Coronary artery (tissue), 2 donors: ENCODE data around the gene MED8.

ENCODE experiments used
- DNase-seq: peaks from one replicate; pipeline ENCODE4 v3.0.0-alpha.2; 2017; ENCODE audit warnings: low spot score
- H3K27ac ChIP-seq, 2 donors: fragments of 200-600 bp; sonication (generic); one replicate each; pipeline ENCODE4 v1.5.1; 2016 to 2019
- H3K4me3 ChIP-seq: fragments of 200-600 bp; sonication (generic); 2 replicates; pipeline ENCODE4 v1.5.1; 2016; ENCODE audit warnings: mild to moderate bottlenecking, moderate library complexity
- TF ChIP-seq, protein P1 (sequence below): fragments of 200-600 bp; sonication (generic); IDR thresholded peaks from one replicate; pipeline ENCODE4 v1.5.1; 2019; ENCODE audit warnings: antibody characterized with exemption

Gene MED8

DNA sequence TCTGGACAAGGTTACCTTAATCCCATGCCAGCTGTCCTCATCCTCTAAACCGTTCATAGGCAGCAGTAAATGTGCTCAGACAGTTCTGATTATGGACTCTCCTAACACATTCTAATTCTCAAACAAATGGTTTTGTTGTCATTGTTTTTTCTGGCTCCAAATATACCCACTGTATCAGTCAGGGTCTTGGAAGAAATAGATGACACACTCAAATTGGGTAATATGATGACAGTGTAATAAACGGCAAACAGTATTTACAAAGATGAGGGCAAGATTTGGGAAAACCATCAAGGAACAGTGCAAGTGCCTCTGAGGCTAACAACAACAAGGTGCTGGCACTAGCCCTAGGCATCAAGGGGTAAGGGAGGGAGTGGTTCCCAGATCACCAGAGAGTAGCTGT, 35.1 kb downstream of the MED8 start:
- H3K27ac ChIP-seq, result no peak overlapping the region

DNA sequence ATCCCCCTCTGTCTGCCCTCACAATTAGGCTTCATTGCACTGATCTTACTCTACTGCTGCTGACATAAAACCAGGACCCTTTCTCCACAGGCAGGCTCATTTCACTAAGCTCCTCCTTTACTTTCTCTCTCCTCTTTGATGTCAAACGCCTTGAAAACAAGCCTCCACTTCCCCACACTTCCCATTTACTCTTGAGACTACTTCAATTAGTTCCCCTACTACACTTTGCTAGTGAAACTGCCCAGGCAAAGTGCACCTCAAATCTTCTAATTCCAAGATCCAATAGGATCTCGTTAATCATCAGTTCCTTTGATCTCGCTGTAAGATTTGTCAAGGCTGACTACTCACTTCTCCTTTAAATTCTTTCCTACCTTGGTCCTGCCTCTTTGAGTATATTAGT, 36.7 kb downstream of the MED8 start:
- Histone ChIP-seq H3K27ac (no peak overlapping the region), H3K4me3 (no peak overlapping the region)
- TF ChIP-seq, protein P1, sequence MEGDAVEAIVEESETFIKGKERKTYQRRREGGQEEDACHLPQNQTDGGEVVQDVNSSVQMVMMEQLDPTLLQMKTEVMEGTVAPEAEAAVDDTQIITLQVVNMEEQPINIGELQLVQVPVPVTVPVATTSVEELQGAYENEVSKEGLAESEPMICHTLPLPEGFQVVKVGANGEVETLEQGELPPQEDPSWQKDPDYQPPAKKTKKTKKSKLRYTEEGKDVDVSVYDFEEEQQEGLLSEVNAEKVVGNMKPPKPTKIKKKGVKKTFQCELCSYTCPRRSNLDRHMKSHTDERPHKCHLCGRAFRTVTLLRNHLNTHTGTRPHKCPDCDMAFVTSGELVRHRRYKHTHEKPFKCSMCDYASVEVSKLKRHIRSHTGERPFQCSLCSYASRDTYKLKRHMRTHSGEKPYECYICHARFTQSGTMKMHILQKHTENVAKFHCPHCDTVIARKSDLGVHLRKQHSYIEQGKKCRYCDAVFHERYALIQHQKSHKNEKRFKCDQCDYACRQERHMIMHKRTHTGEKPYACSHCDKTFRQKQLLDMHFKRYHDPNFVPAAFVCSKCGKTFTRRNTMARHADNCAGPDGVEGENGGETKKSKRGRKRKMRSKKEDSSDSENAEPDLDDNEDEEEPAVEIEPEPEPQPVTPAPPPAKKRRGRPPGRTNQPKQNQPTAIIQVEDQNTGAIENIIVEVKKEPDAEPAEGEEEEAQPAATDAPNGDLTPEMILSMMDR, result no peak
- DNase-seq, result no peak

More for the DNA sequence above, 35.1 kb downstream of the MED8 start:
- no peak for DNase-seq
- TF ChIP-seq, protein P1, result no peak
- H3K4me3 ChIP-seq, result no peak overlapping the region

DNA sequence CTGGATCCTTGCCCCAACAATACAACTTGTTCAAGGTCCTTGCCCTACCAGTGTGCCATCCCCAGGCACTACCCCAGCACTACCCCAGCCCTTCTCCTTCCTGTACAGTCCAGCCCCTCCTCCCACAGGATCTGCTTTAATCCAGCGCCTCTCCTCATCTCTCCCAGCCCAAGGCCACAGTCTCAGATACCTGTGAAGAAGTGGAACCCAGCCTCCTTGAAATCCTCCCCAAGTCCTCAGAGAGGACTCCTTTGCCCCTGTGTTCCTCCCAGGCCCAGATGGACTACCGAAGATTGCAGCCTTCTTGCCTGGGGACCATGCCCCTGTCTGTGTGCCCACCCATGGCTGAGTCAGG, 37.3 kb downstream of the MED8 start:
- Histone ChIP-seq H3K4me3 (no peak overlapping the region), H3K27ac (no peak overlapping the region)
- DNase-seq, result no peak
- TF ChIP-seq, protein P1, result no peak

DNA sequence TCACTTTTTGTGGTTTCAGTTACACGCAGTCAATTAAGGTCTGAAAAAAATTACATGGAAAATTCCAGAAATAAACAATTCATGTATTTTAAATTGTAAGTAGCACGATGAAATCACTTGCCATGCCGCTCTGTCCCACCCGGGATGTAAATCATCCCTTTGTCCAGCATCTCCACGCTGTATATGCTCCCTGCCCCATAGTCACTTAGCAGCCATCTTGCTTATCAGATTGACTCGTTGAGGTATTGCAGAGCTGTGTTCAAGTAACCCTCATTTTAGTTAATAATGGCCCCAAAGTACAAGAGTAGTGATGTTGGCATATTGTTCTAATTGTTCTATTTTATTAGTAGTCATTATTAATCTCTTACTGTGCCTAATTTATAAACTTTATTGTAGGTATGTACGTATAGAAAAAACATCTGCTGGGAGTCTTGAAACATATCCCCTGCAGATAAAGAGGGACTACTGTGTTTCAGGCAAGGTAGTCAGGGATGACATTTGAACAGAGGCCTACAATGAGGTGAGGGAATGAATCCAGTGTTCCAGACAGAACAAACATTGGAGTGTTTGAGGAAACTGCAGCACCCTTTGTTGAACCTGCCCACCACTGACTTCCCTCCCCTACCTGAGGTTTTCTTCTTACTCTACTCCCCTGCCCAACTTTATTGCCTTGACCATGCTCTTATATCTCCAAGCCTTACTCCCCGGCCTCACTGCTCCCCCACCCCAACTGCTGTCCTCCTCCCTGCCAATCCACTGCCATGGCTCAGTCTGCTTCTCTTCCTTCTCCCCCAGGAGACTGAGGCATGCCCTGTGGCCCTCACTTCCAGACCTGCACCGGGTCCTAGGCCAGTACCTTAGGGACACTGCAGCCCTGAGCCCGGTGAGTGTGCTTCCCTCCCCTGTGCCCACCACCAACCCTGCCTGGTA, 37.9 kb downstream of the MED8 start:
- no peak for DNase-seq
- no peak overlapping the region for H3K4me3 ChIP-seq
- TF ChIP-seq, protein P1, result no peak
- H3K27ac ChIP-seq, result no peak overlapping the region

DNA sequence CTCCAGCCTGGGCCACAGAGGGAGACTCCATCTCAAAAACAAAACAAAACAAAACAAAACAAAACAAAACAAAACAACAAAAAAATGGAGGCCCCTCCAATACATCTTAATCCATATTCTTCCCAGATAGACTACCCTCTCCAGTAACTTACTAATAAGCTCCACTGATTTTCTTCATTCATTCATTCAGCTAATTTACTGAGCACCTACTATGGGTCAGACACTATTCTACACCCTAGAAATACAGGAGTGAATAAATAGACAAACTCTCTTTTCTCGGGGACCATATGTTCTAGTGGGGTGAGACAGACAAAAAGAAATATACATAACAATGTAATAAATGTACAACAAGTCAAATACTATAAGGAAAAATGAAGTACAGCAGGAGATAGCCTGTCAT, 38.6 kb downstream of the MED8 start:
- TF ChIP-seq, protein P1, result no peak
- DNase-seq, result no peak

DNA sequence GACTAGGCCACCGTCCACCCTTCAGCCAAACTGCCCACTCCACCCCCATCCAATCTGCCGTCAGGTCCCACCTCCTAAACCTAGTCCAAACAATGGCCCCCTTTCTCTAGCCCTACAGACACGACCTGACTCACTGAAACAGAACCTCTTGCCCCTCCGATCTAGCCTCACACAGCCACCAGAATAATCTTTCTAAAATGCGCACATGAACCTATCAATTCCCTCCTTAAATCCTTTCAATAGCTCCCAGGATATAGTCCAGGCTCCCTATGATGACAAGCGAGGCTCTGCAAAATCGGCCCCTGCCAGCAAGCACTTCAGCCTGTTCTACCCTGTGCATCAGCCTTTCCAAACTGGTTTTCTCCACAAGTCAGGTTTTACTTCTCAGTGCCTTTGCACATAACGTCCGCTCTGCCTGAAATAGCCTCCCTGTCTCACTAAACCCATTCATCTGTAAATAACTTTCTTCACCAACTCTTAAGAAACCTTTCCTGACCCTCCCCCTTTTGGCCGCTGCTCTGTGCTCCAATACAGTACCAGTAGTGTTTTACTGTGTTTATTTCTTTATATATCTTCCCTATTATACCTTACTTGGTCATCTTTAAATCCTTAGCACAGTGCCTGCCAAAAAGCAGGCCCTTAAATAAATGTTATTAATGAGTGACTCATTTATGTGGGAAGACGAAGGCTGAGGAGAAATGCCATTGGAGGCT, 39.9 kb downstream of the MED8 start:
- TF ChIP-seq, protein P1, result no peak
- Histone ChIP-seq H3K4me3 (peak overlapping the region; percentile 76), H3K27ac (peak overlapping the region; percentile 76 to 86)
- no peak for DNase-seq

More for the DNA sequence above, 38.6 kb downstream of the MED8 start:
- no peak overlapping the region for H3K27ac ChIP-seq
- no peak overlapping the region for H3K4me3 ChIP-seq
